Natural killer cell (primary cell): ENCODE data around the gene GNLY. TPM values are rescaled to one million over a fixed set of nuclear protein-coding genes. Genes with fewer than 3 reads are reported as not detected.

Experiments
- ATAC-seq, 3 donors: fragments of 150-1000 bp in 2 of 3; fragments of 200-7000 bp in 1 of 3; cut with Tn5 transposase; 1 replicate in 1 of 3; 2 replicates in 2 of 3; pipeline ENCODE4 v1.10.0; 2021; ENCODE audit warnings: mild to moderate bottlenecking in 2 of 3, moderate library complexity in 2 of 3
- DNase-seq, 2 donors: peaks; one replicate each; pipeline versions ENCODE4 v3.0.0 to v3.0.0-alpha.2; 2013 to 2021; ENCODE audit warnings: mixed read lengths in 1 of 2
- H3K27ac ChIP-seq: one replicate; pipeline ENCODE4 v1.5.1; 2013; ENCODE audit warnings: mild to moderate bottlenecking, low read length
- H3K27me3 ChIP-seq: one replicate; pipeline ENCODE4 v1.6.1; 2013; ENCODE audit warnings: low read length; ENCODE audit not compliant: control insufficient read depth, insufficient read depth
- H3K36me3 ChIP-seq: one replicate; pipeline ENCODE4 v1.6.1; 2013; ENCODE audit warnings: low read length; ENCODE audit not compliant: control insufficient read depth, insufficient read depth
- H3K4me1 ChIP-seq: one replicate; pipeline ENCODE4 v1.6.1; 2013; ENCODE audit warnings: low read length; ENCODE audit not compliant: control insufficient read depth, insufficient read depth
- H3K4me3 ChIP-seq: one replicate; pipeline ENCODE4 v1.5.1; 2013; ENCODE audit warnings: low read length
- H3K9me3 ChIP-seq: one replicate; pipeline ENCODE4 v1.6.1; 2013; ENCODE audit warnings: low read length; ENCODE audit not compliant: control insufficient read depth, insufficient read depth
- H3K27ac Mint-ChIP-seq, 2 donors: one replicate each; pipeline ENCODE4 v1.8.0; 2022; ENCODE audit warnings: mild to moderate bottlenecking in 2 of 2, mixed read lengths in 2 of 2, moderate library complexity in 1 of 2
- H3K27me3 Mint-ChIP-seq, 2 donors: one replicate each; pipeline ENCODE4 v1.8.0; 2022; ENCODE audit warnings: low read depth in 2 of 2, mixed read lengths in 2 of 2
- H3K36me3 Mint-ChIP-seq: one replicate; pipeline ENCODE4 v1.8.0; 2022; ENCODE audit warnings: mixed read lengths
- H3K4me1 Mint-ChIP-seq, 2 donors: one replicate each; pipeline ENCODE4 v1.8.0; 2022; ENCODE audit warnings: mixed read lengths in 2 of 2
- H3K4me3 Mint-ChIP-seq: one replicate; pipeline ENCODE4 v1.8.0; 2022; ENCODE audit warnings: mild to moderate bottlenecking, moderate library complexity, mixed read lengths
- H3K9me3 Mint-ChIP-seq, 2 donors: one replicate each; pipeline ENCODE4 v1.8.0; 2022; ENCODE audit warnings: mixed read lengths in 2 of 2
- WGBS: methylation state at CpG from one replicate; pipeline ENCODE4 v1.1.7; 2013; ENCODE audit warnings: missing lambda C conversion rate; ENCODE audit not compliant: insufficient coverage; 5-methylcytosine and 5-hydroxymethylcytosine counted together
- intact Hi-C: fragments of 100-400 bp; cut with micrococcal nuclease; formaldehyde crosslinking; loops from one replicate; pipeline ENCODE4 v1.14.2; 2022
- total RNA-seq, 4 donors: library from RNA; stranded (reverse); fragments of 120-200 nt in 1 of 4; gene quantifications; one replicate each; pipeline versions ENCODE4 v1.2.3 to v1.2.4, GENCODE V29; 2013 to 2022
- TF ChIP-seq, protein P1 (sequence below): fragments of 200-600 bp; IDR thresholded peaks from one replicate; pipeline ENCODE4 v1.8.0; 2022; ENCODE audit warnings: antibody characterized with exemption

Gene GNLY
- total RNA-seq, 3 donors from 2014 or later (not counting 1 experiment from before 2014, with no cell fraction given), result 4,938 to 8,199 (median 6,542) TPM

DNA sequence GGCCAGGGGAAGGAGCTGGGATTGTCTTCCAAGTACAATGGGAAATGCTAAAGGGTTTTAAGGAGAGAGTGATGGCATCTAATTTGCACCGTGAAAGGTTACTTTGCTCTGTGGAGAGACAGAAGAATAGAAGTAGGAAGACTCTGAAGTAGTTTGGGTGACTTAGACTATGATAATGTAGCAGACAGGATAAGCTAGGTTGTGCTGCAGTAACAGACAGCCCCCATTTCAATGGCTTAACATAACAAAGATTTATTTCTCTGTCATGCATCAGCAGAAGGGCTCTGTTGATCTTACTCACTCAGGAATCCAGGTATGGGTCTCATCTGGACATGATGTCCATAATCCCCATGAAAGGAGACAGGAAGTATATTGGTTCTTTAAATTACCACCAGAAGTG, 26.4 kb downstream of the GNLY start:
- intact Hi-C loops, result loop anchor here (10.0 kb wide), 1 partner anchor 384 kb away; the partner anchor contains the start of genes POLR1A and PTCD3
- Mint-ChIP-seq H3K27ac (no peak overlapping the region), H3K36me3 (no peaks in the 10 kb centered on the region), H3K4me1 (no peaks in the 10 kb centered on the region), H3K4me3 (no peak overlapping the region), H3K27me3 (peaks cover 0 to 6% of the 10 kb centered on the region in 2 donors), H3K9me3 (no peaks in the 10 kb centered on the region)
- TF ChIP-seq, protein P1, sequence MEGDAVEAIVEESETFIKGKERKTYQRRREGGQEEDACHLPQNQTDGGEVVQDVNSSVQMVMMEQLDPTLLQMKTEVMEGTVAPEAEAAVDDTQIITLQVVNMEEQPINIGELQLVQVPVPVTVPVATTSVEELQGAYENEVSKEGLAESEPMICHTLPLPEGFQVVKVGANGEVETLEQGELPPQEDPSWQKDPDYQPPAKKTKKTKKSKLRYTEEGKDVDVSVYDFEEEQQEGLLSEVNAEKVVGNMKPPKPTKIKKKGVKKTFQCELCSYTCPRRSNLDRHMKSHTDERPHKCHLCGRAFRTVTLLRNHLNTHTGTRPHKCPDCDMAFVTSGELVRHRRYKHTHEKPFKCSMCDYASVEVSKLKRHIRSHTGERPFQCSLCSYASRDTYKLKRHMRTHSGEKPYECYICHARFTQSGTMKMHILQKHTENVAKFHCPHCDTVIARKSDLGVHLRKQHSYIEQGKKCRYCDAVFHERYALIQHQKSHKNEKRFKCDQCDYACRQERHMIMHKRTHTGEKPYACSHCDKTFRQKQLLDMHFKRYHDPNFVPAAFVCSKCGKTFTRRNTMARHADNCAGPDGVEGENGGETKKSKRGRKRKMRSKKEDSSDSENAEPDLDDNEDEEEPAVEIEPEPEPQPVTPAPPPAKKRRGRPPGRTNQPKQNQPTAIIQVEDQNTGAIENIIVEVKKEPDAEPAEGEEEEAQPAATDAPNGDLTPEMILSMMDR, result no peak
- H3K36me3 ChIP-seq, result no peaks in the 10 kb centered on the region
- ATAC-seq, result no peak
- H3K4me1 ChIP-seq, result no peaks in the 10 kb centered on the region
- no peaks in the 10 kb centered on the region for H3K27me3 ChIP-seq
- H3K27ac ChIP-seq, result no peak overlapping the region
- no peak overlapping the region for H3K4me3 ChIP-seq
- no peaks in the 10 kb centered on the region for H3K9me3 ChIP-seq
- 94% methylated on average over 1 of the region's 1 CpG for WGBS
- no peak for DNase-seq

DNA sequence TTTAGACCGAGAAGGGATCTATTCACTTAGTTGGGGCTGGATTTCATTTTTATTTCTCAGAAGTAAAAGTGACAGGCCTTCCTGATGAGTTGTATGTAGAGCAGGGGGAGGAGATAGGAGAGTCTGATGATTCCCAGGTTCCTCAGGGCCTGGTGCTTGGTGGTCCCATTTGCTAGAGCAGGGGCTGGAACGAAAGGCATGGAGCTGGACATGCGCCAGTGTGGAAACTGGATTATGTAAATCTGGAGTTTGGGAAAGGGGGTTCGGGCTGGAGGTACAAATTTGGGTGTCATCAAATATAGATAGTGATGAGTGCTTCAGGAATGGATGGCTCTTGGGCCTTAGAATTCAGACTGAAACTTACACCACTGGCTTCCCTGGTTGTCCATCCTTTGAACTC, 27.5 kb downstream of the GNLY start:
- H3K27ac Mint-ChIP-seq, result no peak overlapping the region
- ATAC-seq (no peak), DNase-seq (no peak)
- H3K27me3 Mint-ChIP-seq, result peaks cover 0 to 7% of the 10 kb centered on the region in 2 donors
- H3K9me3 Mint-ChIP-seq, result no peaks in the 10 kb centered on the region
- no peaks in the 10 kb centered on the region for H3K4me1 Mint-ChIP-seq
- H3K4me1 ChIP-seq, result no peaks in the 10 kb centered on the region
- H3K4me3 ChIP-seq, result no peak overlapping the region
- H3K36me3 Mint-ChIP-seq, result no peaks in the 10 kb centered on the region
- no peaks in the 10 kb centered on the region for H3K36me3 ChIP-seq
- WGBS, result 81% methylated on average over 4 of the region's 4 CpGs
- no peak overlapping the region for H3K27ac ChIP-seq
- intact Hi-C loops, result loop anchor here (10.0 kb wide), 1 partner anchor 383 kb away; the partner anchor contains the start of genes POLR1A and PTCD3
- H3K27me3 ChIP-seq, result no peaks in the 10 kb centered on the region
- TF ChIP-seq, protein P1, result no peak
- no peaks in the 10 kb centered on the region for H3K9me3 ChIP-seq
- no peak overlapping the region for H3K4me3 Mint-ChIP-seq

DNA sequence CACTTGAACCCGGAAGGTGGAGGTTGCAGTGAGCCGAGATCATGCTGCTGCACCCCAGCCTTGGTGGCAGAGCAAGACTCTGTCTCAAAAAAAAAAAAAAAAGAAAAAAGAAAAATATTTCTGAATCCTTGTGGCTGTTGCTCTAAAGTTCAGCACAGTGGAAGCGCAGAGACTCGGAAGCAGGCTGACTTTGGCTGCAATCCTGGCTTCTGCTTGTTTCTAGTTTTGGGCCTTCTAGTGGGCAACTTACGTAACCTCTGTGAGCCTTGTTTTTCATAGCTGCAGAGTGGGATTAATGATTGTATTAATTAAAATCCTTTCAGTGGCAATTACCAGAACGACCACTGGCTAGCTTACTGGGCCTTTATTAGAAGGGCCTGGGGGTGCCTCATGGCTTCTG, 28.4 kb downstream of the GNLY start:
- intact Hi-C loops, result loop anchor here (10.0 kb wide), 1 partner anchor 382 kb away; the partner anchor contains the start of genes POLR1A and PTCD3

More for the DNA sequence above, 28.4 kb downstream of the GNLY start:
- no peaks in the 10 kb centered on the region for H3K4me1 Mint-ChIP-seq
- Histone ChIP-seq H3K27ac (no peak overlapping the region), H3K36me3 (no peaks in the 10 kb centered on the region), H3K4me1 (no peaks in the 10 kb centered on the region), H3K27me3 (no peaks in the 10 kb centered on the region), H3K9me3 (no peaks in the 10 kb centered on the region), H3K4me3 (no peak overlapping the region)
- peaks cover 0 to 7% of the 10 kb centered on the region in 2 donors for H3K27me3 Mint-ChIP-seq
- H3K4me3 Mint-ChIP-seq, result no peak overlapping the region
- no peaks in the 10 kb centered on the region for H3K9me3 Mint-ChIP-seq
- 86% methylated on average over 6 of the region's 6 CpGs for WGBS
- TF ChIP-seq, protein P1, result no peak
- no peak for ATAC-seq
- H3K27ac Mint-ChIP-seq, result no peak overlapping the region
- DNase-seq, result no peak
- no peaks in the 10 kb centered on the region for H3K36me3 Mint-ChIP-seq
